IPS-20b (cell line): ENCODE results near the gene FLT4.
A peak's percentile ranks its signal among the peaks of the same experiment; 100 is the strongest.
"Not testable (repeated sequence)": the region's sequence is repeated elsewhere in the genome, so short reads cannot be mapped to it uniquely, and the experiment has no call there.

ENCODE experiments used
- H3K27ac ChIP-seq: one replicate; pipeline ENCODE4 v1.5.1; 2013; ENCODE audit warnings: low read length
- H3K27me3 ChIP-seq: 2 replicates; pipeline ENCODE4 v1.6.1; 2013; ENCODE audit warnings: mild to moderate bottlenecking, low read length, inconsistent platforms; ENCODE audit not compliant: insufficient read depth
- H3K36me3 ChIP-seq: 2 replicates; pipeline ENCODE4 v1.6.1; 2013; ENCODE audit warnings: low read depth, mild to moderate bottlenecking, inconsistent platforms, low read length, moderate library complexity; ENCODE audit not compliant: insufficient read depth
- H3K4me1 ChIP-seq: 2 replicates; pipeline ENCODE4 v1.6.1; 2013; ENCODE audit warnings: mild to moderate bottlenecking, control low read depth, inconsistent platforms, low read length, moderate library complexity; ENCODE audit not compliant: insufficient read depth
- H3K4me3 ChIP-seq: 2 replicates; pipeline ENCODE4 v1.5.1; 2013; ENCODE audit warnings: mild to moderate bottlenecking, low read length, inconsistent platforms
- H3K9ac ChIP-seq: 2 replicates; pipeline ENCODE4 v1.6.1; 2013; ENCODE audit warnings: low read depth, mild to moderate bottlenecking, inconsistent platforms, low read length, moderate library complexity
- H3K9me3 ChIP-seq: 2 replicates; pipeline ENCODE4 v1.6.1; 2013; ENCODE audit warnings: mild to moderate bottlenecking, low read depth, low read length, inconsistent platforms; ENCODE audit not compliant: insufficient read depth

The FLT4 gene

GRCh38 chr5:180683220-180683922, 34.0 kb upstream of the FLT4 start:
- Histone ChIP-seq H3K27ac (no peak overlapping the region), H3K36me3 (no peaks in the 10 kb centered on the region), H3K4me1 (no peaks in the 10 kb centered on the region; the same call in 1 of the 2 replicates), H3K9me3 (no peaks in the 10 kb centered on the region), H3K4me3 (no peak overlapping the region), H3K9ac (no peak overlapping the region), H3K27me3 (no peaks in the 10 kb centered on the region)

DNA sequence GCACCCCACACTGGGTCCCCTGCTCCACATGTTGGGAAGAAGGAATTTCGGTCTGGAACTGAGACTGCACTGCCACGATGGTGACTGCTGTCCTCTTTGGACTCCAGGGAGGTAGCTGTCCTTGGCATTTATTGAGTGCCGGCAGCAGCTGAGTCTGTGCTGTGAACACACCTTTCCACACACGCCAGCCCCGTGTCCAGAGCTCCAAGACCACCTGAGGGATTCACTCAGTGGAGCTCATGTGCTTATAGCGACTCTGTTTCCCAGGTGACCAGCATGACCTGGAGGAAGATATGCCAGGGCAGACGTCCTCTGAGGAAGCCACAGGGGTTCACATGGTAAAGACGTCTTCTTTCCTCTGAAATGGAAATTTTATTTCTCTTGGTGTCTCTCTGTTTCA, 33.2 kb upstream of the FLT4 start:
- no peaks in the 10 kb centered on the region for H3K4me1 ChIP-seq
- H3K9ac ChIP-seq = no peak overlapping the region
- no peaks in the 10 kb centered on the region for H3K36me3 ChIP-seq
- no peak overlapping the region for H3K4me3 ChIP-seq
- no peak overlapping the region for H3K27ac ChIP-seq
- H3K27me3 ChIP-seq = no peaks in the 10 kb centered on the region
- no peaks in the 10 kb centered on the region for H3K9me3 ChIP-seq

GRCh38 chr5:180682008-180682407, 32.6 kb upstream of the FLT4 start:
- H3K36me3 ChIP-seq, H3K9me3 ChIP-seq, H3K4me1 ChIP-seq, H3K9ac ChIP-seq, H3K27me3 ChIP-seq, H3K4me3 ChIP-seq, H3K27ac ChIP-seq: not testable (repeated sequence)

DNA sequence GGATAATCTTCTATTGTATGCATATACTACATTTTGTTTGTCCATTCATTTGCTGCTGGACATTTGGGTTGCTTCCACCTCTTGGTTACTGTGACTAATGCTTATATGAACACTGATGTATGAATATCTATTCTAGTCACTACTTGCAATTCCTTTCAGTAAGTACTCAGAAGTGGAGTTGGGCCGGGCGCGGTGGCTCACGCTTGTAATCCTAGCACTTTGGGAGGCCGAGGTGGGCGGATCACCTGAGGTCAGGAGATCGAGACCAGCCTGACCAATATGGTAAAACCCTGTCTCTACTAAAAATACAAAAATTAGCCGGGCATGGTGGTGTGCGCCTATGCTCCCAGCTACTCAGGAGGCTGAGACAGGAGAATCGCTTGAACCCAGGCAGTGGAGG, 28.9 kb upstream of the FLT4 start:
- H3K4me3 ChIP-seq, H3K36me3 ChIP-seq, H3K27ac ChIP-seq, H3K9ac ChIP-seq, H3K4me1 ChIP-seq, H3K9me3 ChIP-seq: not testable (repeated sequence)
- H3K27me3 ChIP-seq = peaks cover 29% of the 10 kb centered on the region

DNA sequence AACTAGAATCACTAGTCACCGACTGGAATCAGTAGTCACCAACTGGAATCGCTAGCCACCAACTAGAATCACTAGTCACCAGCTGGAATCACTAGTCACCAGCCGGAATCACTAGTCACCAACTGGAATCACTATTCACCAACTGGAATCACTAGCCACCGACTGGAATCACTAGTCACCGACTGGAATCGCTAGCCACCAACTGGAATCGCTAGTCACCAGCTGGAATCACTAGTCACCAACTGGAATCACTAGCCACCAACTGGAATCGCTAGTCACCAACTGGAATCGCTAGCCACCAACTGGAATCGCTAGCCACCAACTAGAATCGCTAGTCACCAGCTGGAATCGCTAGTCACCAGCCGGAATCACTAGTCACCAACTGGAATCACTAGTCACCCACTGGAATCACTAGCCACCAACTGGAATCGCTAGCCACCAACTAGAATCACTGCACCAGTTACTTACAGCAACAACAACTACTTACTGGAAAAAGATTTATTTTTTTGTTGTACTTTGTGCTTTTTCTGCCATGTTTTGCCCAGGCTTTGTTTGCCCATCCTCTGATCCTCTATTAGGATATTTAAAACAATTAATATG, 25.7 kb upstream of the FLT4 start:
- Histone ChIP-seq H3K9ac (no peak overlapping the region), H3K27ac (no peak overlapping the region), H3K4me3 (no peak overlapping the region), H3K9me3 (no peaks in the 10 kb centered on the region), H3K27me3 (peaks cover 49% of the 10 kb centered on the region), H3K36me3 (no peaks in the 10 kb centered on the region), H3K4me1 (no peaks in the 10 kb centered on the region)

GRCh38 chr5:180674090-180674475, 24.7 kb upstream of the FLT4 start:
- H3K9me3 ChIP-seq, H3K36me3 ChIP-seq, H3K4me1 ChIP-seq, H3K27ac ChIP-seq: not testable (repeated sequence)
- Histone ChIP-seq H3K9ac (0 out of 2 replicates have a peak overlapping the region, but pooled peaks have one; percentile 21), H3K27me3 (peaks cover 49% of the 10 kb centered on the region), H3K4me3 (peak overlapping the region; percentile 69)

- 0 out of 2 replicates have a peak overlapping the region, but pooled peaks have one; percentile 21 for H3K9ac ChIP-seq
- H3K9me3 ChIP-seq = no peaks in the 10 kb centered on the region
- peaks cover 2% of the 10 kb centered on the region; the same call in 1 of the 2 replicates for H3K4me1 ChIP-seq
- H3K27me3 ChIP-seq = peaks cover 49% of the 10 kb centered on the region
- peak overlapping the region; percentile 69 for H3K4me3 ChIP-seq
- no peaks in the 10 kb centered on the region for H3K36me3 ChIP-seq
- no peak overlapping the region for H3K27ac ChIP-seq
Measured at GRCh38 chr5:180673371-180674089, 24.1 kb upstream of the FLT4 start.

- H3K27me3 ChIP-seq = peaks cover 49% of the 10 kb centered on the region
- not testable (repeated sequence) for H3K36me3 ChIP-seq, H3K9me3 ChIP-seq, H3K4me1 ChIP-seq, H3K4me3 ChIP-seq, H3K9ac ChIP-seq, H3K27ac ChIP-seq
Measured at GRCh38 chr5:180671958-180672524, 22.6 kb upstream of the FLT4 start.

DNA sequence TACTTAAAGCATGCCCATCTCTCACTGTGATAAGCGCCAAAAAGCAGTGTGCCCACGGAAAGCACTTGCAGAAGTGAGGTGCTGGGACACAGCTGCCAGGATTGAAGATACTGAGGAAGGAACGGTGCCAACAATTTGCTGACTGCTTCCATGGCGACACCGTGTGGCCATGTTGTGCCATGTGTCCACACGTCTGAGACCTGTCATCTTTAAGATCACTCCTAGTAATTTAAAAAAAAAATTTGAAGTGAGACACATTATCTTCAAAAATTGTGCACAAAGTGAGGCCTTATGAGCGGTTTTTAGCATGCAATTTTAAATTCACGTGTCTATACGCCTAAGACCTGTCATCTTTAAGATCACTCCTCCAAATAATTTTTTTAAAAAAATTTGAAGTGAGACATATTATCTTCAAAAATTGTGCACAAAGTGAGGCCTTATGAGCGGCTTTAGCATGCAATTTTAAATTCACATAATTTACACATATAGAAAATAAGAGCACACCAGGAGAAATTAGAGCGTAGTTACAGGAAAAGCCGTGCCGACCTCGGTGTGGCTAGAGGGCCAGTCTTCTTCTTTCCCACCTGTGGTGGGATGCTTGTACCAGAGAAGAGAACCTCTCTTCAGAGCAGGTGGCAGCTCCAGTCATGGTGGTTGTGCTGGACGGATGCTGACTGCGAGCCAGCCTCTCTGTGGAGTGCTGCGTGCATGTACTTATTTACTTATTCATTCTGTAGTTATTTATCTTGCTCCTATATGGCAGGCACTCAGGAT, 21.4 kb upstream of the FLT4 start:
- Histone ChIP-seq H3K4me3 (no peak overlapping the region), H3K27me3 (peaks cover 45% of the 10 kb centered on the region), H3K9ac (no peak overlapping the region), H3K27ac (no peak overlapping the region), H3K4me1 (peaks cover 5% of the 10 kb centered on the region), H3K36me3 (no peaks in the 10 kb centered on the region), H3K9me3 (no peaks in the 10 kb centered on the region)

- no peak overlapping the region for H3K27ac ChIP-seq
Measured at GRCh38 chr5:180670157-180670556, 20.8 kb upstream of the FLT4 start.

DNA sequence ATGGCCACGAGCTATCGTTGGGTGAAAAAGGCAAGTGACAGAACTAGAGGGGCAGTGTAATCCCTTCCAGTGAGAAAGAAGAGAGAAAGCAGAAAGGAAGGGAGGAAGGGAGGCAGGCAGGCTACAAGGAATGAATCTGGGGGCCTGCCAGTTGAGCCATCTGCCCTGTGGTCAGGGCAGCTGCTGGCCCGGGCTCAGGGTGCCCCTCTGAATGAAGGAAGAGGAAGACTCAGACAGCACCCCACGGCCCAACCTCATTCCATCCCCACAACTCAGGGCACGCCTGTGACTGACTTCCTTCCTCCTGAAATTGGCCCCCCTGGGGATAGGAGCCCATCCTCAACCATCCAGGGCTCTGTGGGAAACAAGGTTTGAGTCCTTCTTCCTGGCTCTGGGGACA, 20.3 kb upstream of the FLT4 start:
- Histone ChIP-seq H3K4me3 (no peak overlapping the region), H3K27me3 (peaks cover 33% of the 10 kb centered on the region), H3K27ac (no peak overlapping the region), H3K9me3 (no peaks in the 10 kb centered on the region), H3K4me1 (peaks cover 5% of the 10 kb centered on the region), H3K9ac (no peak overlapping the region), H3K36me3 (no peaks in the 10 kb centered on the region)

More at GRCh38 chr5:180670157-180670556, 20.8 kb upstream of the FLT4 start:
- no peaks in the 10 kb centered on the region for H3K9me3 ChIP-seq
- H3K36me3 ChIP-seq = no peaks in the 10 kb centered on the region
- peaks cover 38% of the 10 kb centered on the region for H3K27me3 ChIP-seq
- peaks cover 5% of the 10 kb centered on the region for H3K4me1 ChIP-seq
- H3K9ac ChIP-seq = no peak overlapping the region
- H3K4me3 ChIP-seq = no peak overlapping the region
